WI38 (cell line): ENCODE data around the gene IL15.
"Not testable (repeated sequence)": the region's sequence is repeated elsewhere in the genome, so short reads cannot be mapped to it uniquely, and the experiment has no call there.

Experiments used
- H3K4me3 ChIP-seq: 2 replicates; pipeline ENCODE4 v1.5.1; 2011; ENCODE audit warnings: low read depth, mild to moderate bottlenecking, control low read depth, low read length
- TF ChIP-seq, protein P1 (sequence below): IDR thresholded peaks from 2 replicates; pipeline ENCODE4 v1.5.1; 2012; ENCODE audit warnings: low read depth, mild to moderate bottlenecking, control low read depth, low read length

Gene IL15

GRCh38 chr4:141636082-141636770, at the start of gene IL15:
Gene IL15, plus strand, starts transcription at chr4:141636583. Its CDS starts 82,882 bp downstream, at chr4:141719465.
- H3K4me3 ChIP-seq = peak within 1 kb of the TSS; percentile 85
- TF ChIP-seq, protein P1, sequence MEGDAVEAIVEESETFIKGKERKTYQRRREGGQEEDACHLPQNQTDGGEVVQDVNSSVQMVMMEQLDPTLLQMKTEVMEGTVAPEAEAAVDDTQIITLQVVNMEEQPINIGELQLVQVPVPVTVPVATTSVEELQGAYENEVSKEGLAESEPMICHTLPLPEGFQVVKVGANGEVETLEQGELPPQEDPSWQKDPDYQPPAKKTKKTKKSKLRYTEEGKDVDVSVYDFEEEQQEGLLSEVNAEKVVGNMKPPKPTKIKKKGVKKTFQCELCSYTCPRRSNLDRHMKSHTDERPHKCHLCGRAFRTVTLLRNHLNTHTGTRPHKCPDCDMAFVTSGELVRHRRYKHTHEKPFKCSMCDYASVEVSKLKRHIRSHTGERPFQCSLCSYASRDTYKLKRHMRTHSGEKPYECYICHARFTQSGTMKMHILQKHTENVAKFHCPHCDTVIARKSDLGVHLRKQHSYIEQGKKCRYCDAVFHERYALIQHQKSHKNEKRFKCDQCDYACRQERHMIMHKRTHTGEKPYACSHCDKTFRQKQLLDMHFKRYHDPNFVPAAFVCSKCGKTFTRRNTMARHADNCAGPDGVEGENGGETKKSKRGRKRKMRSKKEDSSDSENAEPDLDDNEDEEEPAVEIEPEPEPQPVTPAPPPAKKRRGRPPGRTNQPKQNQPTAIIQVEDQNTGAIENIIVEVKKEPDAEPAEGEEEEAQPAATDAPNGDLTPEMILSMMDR = no peak

DNA sequence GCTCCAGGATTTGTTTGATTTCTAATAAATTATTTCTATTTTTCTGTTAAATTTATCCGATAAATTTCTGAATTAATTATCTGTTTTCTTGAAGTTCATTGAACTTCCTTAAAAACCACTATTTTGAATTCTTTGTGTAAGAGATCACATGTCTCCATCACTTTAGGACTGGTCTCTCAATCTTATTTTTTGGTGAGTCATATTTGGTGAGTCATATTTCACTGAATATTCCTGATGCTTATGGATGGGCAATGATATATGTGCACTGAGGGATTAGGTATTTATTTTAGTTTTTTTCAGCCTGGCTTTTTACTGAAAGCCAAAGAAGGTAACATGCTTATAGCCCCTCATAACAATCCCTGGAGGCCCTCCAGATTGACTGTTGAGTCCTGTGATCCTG, 48.5 kb upstream of the IL15 start:
- TF ChIP-seq, protein P1 = no peak

DNA sequence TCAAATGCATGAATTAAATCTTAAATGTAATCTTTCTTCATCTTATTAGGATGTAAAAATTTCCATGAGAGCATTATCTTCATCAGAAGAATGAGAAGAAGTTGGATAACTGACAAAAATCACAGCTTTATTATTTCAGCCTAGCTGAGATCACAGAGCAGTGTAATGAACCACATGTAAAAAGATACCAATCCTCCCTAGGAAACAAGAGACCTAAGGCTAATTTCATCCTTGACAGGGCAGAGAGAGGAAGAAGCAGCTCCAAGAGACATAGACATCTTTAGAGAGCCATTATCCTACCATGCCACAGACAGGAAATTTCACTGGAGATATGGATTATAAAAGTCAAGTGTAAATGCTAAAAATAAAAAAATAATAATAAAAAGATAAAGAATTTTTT, 40.9 kb upstream of the IL15 start:
- no peak overlapping the region for H3K4me3 ChIP-seq
- TF ChIP-seq, protein P1 = no peak

More for the DNA sequence above, 48.5 kb upstream of the IL15 start:
- H3K4me3 ChIP-seq = no peak overlapping the region

- TF ChIP-seq, protein P1 = no peak
- no peak overlapping the region for H3K4me3 ChIP-seq
Observed at GRCh38 chr4:141599853-141600252, 36.5 kb upstream of the IL15 start.

- H3K4me3 ChIP-seq = not testable (repeated sequence)
Observed at GRCh38 chr4:141604683-141605082, 31.7 kb upstream of the IL15 start.

DNA sequence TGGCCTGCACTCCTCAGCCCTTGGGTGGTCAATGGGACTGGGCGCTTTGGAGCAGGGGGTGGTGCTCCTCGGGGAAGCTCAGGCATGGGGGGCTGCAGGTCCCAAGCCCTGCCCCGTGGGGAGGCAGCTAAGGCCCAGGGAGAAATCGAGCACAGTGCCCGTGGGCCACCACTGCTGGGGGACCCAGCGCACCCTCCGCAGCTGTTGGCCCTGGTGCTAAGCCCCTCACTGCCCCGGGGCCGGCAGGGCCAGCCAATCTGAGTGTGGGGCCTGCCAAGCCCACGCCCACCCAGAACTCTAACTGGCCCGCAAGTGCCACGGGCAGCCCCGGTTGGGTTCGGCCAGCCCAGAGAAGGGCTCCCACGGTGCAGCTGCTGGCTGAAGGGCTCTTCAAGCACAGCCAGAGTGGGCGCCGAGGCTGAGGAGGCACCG, 30.9 kb upstream of the IL15 start:
- TF ChIP-seq, protein P1 = no peak
- H3K4me3 ChIP-seq = no peak overlapping the region

DNA sequence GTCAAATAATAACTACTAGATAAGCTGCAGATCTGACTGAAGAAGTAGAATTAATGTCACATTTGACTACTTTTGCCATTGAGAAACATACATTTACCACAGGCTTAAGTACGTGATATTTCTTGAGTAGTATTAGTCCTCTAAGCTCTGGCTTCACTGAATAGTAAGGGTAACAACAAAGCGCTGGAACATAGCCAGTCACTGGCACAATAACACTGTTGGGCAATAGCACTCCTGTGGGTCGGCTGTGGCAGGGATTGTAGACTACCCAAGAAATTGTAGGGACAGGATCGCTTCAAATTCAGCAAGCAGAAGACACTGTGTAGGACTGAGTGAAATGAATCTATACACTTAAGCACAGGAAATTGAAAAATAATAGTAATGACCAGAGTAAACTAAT, 27.1 kb upstream of the IL15 start:
- TF ChIP-seq, protein P1 = no peak
- no peak overlapping the region for H3K4me3 ChIP-seq

DNA sequence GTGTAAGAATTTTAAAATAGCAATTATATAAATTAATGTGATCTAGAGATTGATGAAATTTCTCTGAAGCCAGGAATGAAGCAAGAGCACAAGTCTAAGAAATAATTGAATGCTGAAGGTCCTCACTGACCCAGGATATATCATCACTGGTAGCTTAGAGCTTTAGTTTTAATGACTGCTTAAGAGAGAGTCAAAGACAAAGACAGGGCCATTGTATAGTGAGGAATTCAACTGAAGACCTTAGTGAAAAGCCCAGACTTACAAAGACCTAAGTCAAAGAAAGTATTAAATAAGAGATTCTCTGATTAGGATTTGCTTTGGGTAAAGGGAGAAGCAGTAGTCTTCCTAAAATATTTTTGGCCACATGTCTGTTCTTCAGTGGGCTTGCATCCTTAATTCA, 26.0 kb upstream of the IL15 start:
- no peak overlapping the region for H3K4me3 ChIP-seq
- TF ChIP-seq, protein P1 = no peak
